ENCODE results near the gene N4BP3.

N4BP3 gene

GRCh38 chr5:178160176-178160575 is 46.8 kb downstream of the N4BP3 start:
- Histone ChIP-seq H3K9ac (ENCODE audit: low read length) (no peak overlapping the region), H2BK15ac (replicated peaks; ENCODE audit: low read depth) (no peak overlapping the region), H3K56ac (ENCODE audit: low read length) (no peak overlapping the region), H3K4ac (ENCODE audit: low read depth, low read length) (no peak overlapping the region), H3K27me3 (ENCODE audit: insufficient read depth, low read length, poor library complexity) (no peaks in the 10 kb centered on the region), H3K27ac (ENCODE audit: low read depth, low read length) (no peak overlapping the region), H3K36me3 (ENCODE audit: control insufficient read depth, insufficient read depth, low read length) (no peaks in the 10 kb centered on the region), H3K18ac (ENCODE audit: low read length) (no peak overlapping the region), H3K79me1 (ENCODE audit: low read length) (no peaks in the 10 kb centered on the region), H3K4me1 (ENCODE audit: control insufficient read depth, low read depth, low read length) (no peaks in the 10 kb centered on the region), H3K79me2 (ENCODE audit: control insufficient read depth, insufficient read depth, low read length) (no peaks in the 10 kb centered on the region), H3K4me3 (ENCODE audit: low read length) (no peak overlapping the region), H3K4me2 (ENCODE audit: low read length) (no peak overlapping the region), H2AK5ac (ENCODE audit: low read length) (no peak overlapping the region), H2BK120ac (ENCODE audit: low read depth, low read length) (no peak overlapping the region), H2BK5ac (ENCODE audit: low read length) (no peak overlapping the region), H3K23ac (ENCODE audit: low read length) (no peak overlapping the region), H4K5ac (ENCODE audit: low read length) (no peak overlapping the region), H4K8ac (ENCODE audit: low read depth, low read length) (no peak overlapping the region)
- no CpG with 5 or more reads among the region's 5 CpGs for WGBS (ENCODE audit: extremely low coverage, insufficient coverage, low lambda C conversion rate)
- DNase-seq, result no peak

GRCh38 chr5:178162481-178162880 is 49.1 kb downstream of the N4BP3 start:
- Histone ChIP-seq H3K4me2 (ENCODE audit: low read length) (no peak overlapping the region), H3K79me1 (ENCODE audit: low read length) (no peaks in the 10 kb centered on the region), H2BK15ac (replicated peaks; ENCODE audit: low read depth) (no peak overlapping the region), H3K79me2 (ENCODE audit: control insufficient read depth, insufficient read depth, low read length) (no peaks in the 10 kb centered on the region), H3K23ac (ENCODE audit: low read length) (no peak overlapping the region), H3K4me1 (ENCODE audit: control insufficient read depth, low read depth, low read length) (no peaks in the 10 kb centered on the region), H4K8ac (ENCODE audit: low read depth, low read length) (no peak overlapping the region), H3K18ac (ENCODE audit: low read length) (no peak overlapping the region), H3K9ac (ENCODE audit: low read length) (no peak overlapping the region), H3K27ac (ENCODE audit: low read depth, low read length) (no peak overlapping the region), H4K5ac (ENCODE audit: low read length) (no peak overlapping the region), H3K4ac (ENCODE audit: low read depth, low read length) (no peak overlapping the region), H2BK120ac (ENCODE audit: low read depth, low read length) (no peak overlapping the region), H2AK5ac (ENCODE audit: low read length) (no peak overlapping the region), H3K4me3 (ENCODE audit: low read length) (no peak overlapping the region), H3K56ac (ENCODE audit: low read length) (no peak overlapping the region), H3K27me3 (ENCODE audit: insufficient read depth, low read length, poor library complexity) (no peaks in the 10 kb centered on the region), H3K36me3 (ENCODE audit: control insufficient read depth, insufficient read depth, low read length) (no peaks in the 10 kb centered on the region), H2BK5ac (ENCODE audit: low read length) (no peak overlapping the region)
- WGBS (ENCODE audit: extremely low coverage, insufficient coverage, low lambda C conversion rate), result no CpG with 5 or more reads among the region's 9 CpGs
- no peak for DNase-seq

GRCh38 chr5:178163772-178164735 is 50.7 kb downstream of the N4BP3 start:
- no CpG with 5 or more reads among the region's 33 CpGs for WGBS (ENCODE audit: extremely low coverage, insufficient coverage, low lambda C conversion rate)
- H3K79me1 ChIP-seq (ENCODE audit: low read length), result no peaks in the 10 kb centered on the region
- peak; percentile 87 for DNase-seq

GRCh38 chr5:178165581-178165980 is 52.2 kb downstream of the N4BP3 start:
- Histone ChIP-seq H3K4me2 (ENCODE audit: low read length) (no peak overlapping the region), H3K9ac (ENCODE audit: low read length) (no peak overlapping the region), H2BK120ac (ENCODE audit: low read depth, low read length) (no peak overlapping the region), H4K5ac (ENCODE audit: low read length) (no peak overlapping the region), H3K36me3 (ENCODE audit: control insufficient read depth, insufficient read depth, low read length) (no peaks in the 10 kb centered on the region), H3K4ac (ENCODE audit: low read depth, low read length) (no peak overlapping the region), H3K4me3 (ENCODE audit: low read length) (no peak overlapping the region), H2AK5ac (ENCODE audit: low read length) (no peak overlapping the region), H3K23ac (ENCODE audit: low read length) (no peak overlapping the region), H4K8ac (ENCODE audit: low read depth, low read length) (no peak overlapping the region), H3K56ac (ENCODE audit: low read length) (no peak overlapping the region), H2BK5ac (ENCODE audit: low read length) (no peak overlapping the region), H3K18ac (ENCODE audit: low read length) (no peak overlapping the region), H3K4me1 (ENCODE audit: control insufficient read depth, low read depth, low read length) (no peaks in the 10 kb centered on the region), H3K27me3 (ENCODE audit: insufficient read depth, low read length, poor library complexity) (no peaks in the 10 kb centered on the region), H3K79me2 (ENCODE audit: control insufficient read depth, insufficient read depth, low read length) (no peaks in the 10 kb centered on the region), H3K27ac (ENCODE audit: low read depth, low read length) (no peak overlapping the region), H2BK15ac (replicated peaks; ENCODE audit: low read depth) (no peak overlapping the region), H3K79me1 (ENCODE audit: low read length) (no peaks in the 10 kb centered on the region)
- no CpG with 5 or more reads among the region's 38 CpGs for WGBS (ENCODE audit: extremely low coverage, insufficient coverage, low lambda C conversion rate)
- no peak for DNase-seq

More at GRCh38 chr5:178163772-178164735, 50.7 kb downstream of the N4BP3 start:
- Histone ChIP-seq H3K56ac (ENCODE audit: low read length) (no peak overlapping the region), H3K4ac (ENCODE audit: low read depth, low read length) (no peak overlapping the region), H3K4me1 (ENCODE audit: control insufficient read depth, low read depth, low read length) (no peaks in the 10 kb centered on the region), H3K4me2 (ENCODE audit: low read length) (no peak overlapping the region), H2BK15ac (replicated peaks; ENCODE audit: low read depth) (no peak overlapping the region), H3K27ac (ENCODE audit: low read depth, low read length) (no peak overlapping the region), H2BK120ac (ENCODE audit: low read depth, low read length) (no peak overlapping the region), H3K4me3 (ENCODE audit: low read length) (no peak overlapping the region), H3K27me3 (ENCODE audit: insufficient read depth, low read length, poor library complexity) (no peaks in the 10 kb centered on the region), H2AK5ac (ENCODE audit: low read length) (no peak overlapping the region), H3K23ac (ENCODE audit: low read length) (no peak overlapping the region), H2BK5ac (ENCODE audit: low read length) (no peak overlapping the region), H3K36me3 (ENCODE audit: control insufficient read depth, insufficient read depth, low read length) (no peaks in the 10 kb centered on the region), H3K18ac (ENCODE audit: low read length) (no peak overlapping the region), H4K8ac (ENCODE audit: low read depth, low read length) (no peak overlapping the region), H4K5ac (ENCODE audit: low read length) (no peak overlapping the region), H3K9ac (ENCODE audit: low read length) (peak overlapping the region; percentile 33), H3K79me2 (ENCODE audit: control insufficient read depth, insufficient read depth, low read length) (no peaks in the 10 kb centered on the region)

GRCh38 chr5:178170455-178170854 is 57.1 kb downstream of the N4BP3 start:
- Histone ChIP-seq H3K56ac (ENCODE audit: low read length) (no peak overlapping the region), H3K36me3 (ENCODE audit: control insufficient read depth, insufficient read depth, low read length) (no peaks in the 10 kb centered on the region), H3K27ac (ENCODE audit: low read depth, low read length) (no peak overlapping the region), H4K8ac (ENCODE audit: low read depth, low read length) (no peak overlapping the region), H3K4me3 (ENCODE audit: low read length) (no peak overlapping the region), H2AK5ac (ENCODE audit: low read length) (no peak overlapping the region), H3K23ac (ENCODE audit: low read length) (no peak overlapping the region), H3K9ac (ENCODE audit: low read length) (no peak overlapping the region), H3K4me1 (ENCODE audit: control insufficient read depth, low read depth, low read length) (no peaks in the 10 kb centered on the region), H3K4ac (ENCODE audit: low read depth, low read length) (no peak overlapping the region), H3K18ac (ENCODE audit: low read length) (no peak overlapping the region), H3K27me3 (ENCODE audit: insufficient read depth, low read length, poor library complexity) (no peaks in the 10 kb centered on the region), H4K5ac (ENCODE audit: low read length) (no peak overlapping the region), H3K79me2 (ENCODE audit: control insufficient read depth, insufficient read depth, low read length) (no peaks in the 10 kb centered on the region), H2BK5ac (ENCODE audit: low read length) (no peak overlapping the region), H3K4me2 (ENCODE audit: low read length) (no peak overlapping the region), H2BK120ac (ENCODE audit: low read depth, low read length) (no peak overlapping the region), H2BK15ac (replicated peaks; ENCODE audit: low read depth) (no peak overlapping the region), H3K79me1 (ENCODE audit: low read length) (no peaks in the 10 kb centered on the region)
- no CpG with 5 or more reads among the region's 2 CpGs for WGBS (ENCODE audit: extremely low coverage, insufficient coverage, low lambda C conversion rate)
- no peak for DNase-seq

All from mesendoderm (in vitro differentiated cells).